ENCODE results near the gene RELA. TPM values are rescaled to one million over a fixed set of nuclear protein-coding genes. Genes with fewer than 3 reads are reported as not detected.

Gene RELA
- total and polyA plus RNA-seq, 2 of the 13 experiments (the other 11 are each of a cell fraction or from before 2014, with no cell fraction given), result 21.4 to 40.5 TPM

GRCh38 chr11:65711785-65712632, 49.3 kb upstream of the RELA start, which contains the start of gene KAT5 (continued):
- TF ChIP-seq SNAPC4 (CRISPR knock-in tag; IDR thresholded peaks at IDR 0.05) (peak; percentile 94), ZNF564 (CRISPR knock-in tag; IDR thresholded peaks at IDR 0.05) (peak; percentile 92), ZBTB34 (CRISPR knock-in tag; IDR thresholded peaks at IDR 0.05) (peak; percentile 87), MEIS2 (CRISPR knock-in tag; IDR thresholded peaks at IDR 0.05) (0 out of 2 replicates have a peak, but pooled peaks have one; percentile 73), ZNF343 (CRISPR knock-in tag; IDR thresholded peaks at IDR 0.05) (peak; percentile 93), EP300 (IDR thresholded peaks at IDR 0.05; ENCODE audit: low read depth in 2 of 2, low read length in 2 of 2) (peak in 1 of 2 experiments; percentile 61; a peak in 3 of 4 replicates), EP300 (CRISPR knock-in tag; IDR thresholded peaks at IDR 0.05; ENCODE audit: borderline replicate concordance) (peak; percentile 60; the same call in 1 of the 2 replicates), ZNF616 (CRISPR knock-in tag; IDR thresholded peaks at IDR 0.05; ENCODE audit: low read depth) (peak; percentile 93), THAP7 (CRISPR knock-in tag; IDR thresholded peaks at IDR 0.05) (peak; percentile 95; the same call in 1 of the 2 replicates), ZNF770 (CRISPR knock-in tag; IDR thresholded peaks at IDR 0.05) (no peak), ATF7 (IDR thresholded peaks at IDR 0.05) (no peak), ATF7 (CRISPR knock-in tag; IDR thresholded peaks at IDR 0.05) (peak; percentile 89), ZNF512B (CRISPR knock-in tag; IDR thresholded peaks at IDR 0.05; ENCODE audit: borderline replicate concordance) (no peak), ETS1 (CRISPR knock-in tag; IDR thresholded peaks at IDR 0.05) (no peak)

Measured in HepG2 (cell line).